ENCODE results near the gene ZNF175.

Gene ZNF175

DNA sequence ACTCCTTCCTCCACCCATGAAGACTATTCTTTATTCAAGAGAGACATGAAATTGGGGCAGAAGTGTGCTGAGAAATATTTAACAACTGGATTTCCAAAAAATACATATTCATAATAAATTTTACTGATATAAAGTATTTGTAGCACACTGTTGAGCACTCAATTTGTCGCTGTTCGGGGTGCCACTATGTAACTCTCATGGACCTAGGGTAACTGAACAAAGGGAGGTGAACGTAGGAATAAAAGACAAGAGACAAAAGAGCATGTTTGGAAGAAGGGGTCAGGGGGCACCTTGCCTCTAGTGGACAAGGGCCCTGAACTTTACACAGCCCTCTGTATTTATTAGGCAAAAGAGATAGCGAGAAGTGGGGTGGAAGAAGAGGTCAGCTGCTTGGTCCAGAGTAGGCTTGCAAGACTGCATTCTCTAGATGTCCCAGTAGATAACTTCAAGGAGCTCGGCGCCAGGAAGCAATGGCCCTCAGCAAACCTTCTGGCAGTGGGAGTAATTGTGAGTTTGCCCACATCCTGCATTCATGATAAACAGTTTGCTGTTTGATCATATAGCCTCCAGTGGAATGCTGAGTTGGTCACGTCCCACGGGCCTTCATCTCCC, 4.5 kb upstream of the ZNF175 start:
- Histone ChIP-seq H3K4me3 (ENCODE audit: low read length) (no peak overlapping the region), H4K20me1 (ENCODE audit: control insufficient read depth, insufficient read depth, low read depth, low read length) (no peaks in the 10 kb centered on the region), H3K27me3 (ENCODE audit: control insufficient read depth, low read length) (peaks cover 14% of the 10 kb centered on the region), H3F3A (ENCODE audit: control insufficient read depth, insufficient read depth) (no peaks in the 10 kb centered on the region), H3K9me3 (ENCODE audit: control insufficient read depth, insufficient read depth, low read length) (no peaks in the 10 kb centered on the region), H3K9me2 (replicated peaks; ENCODE audit: control insufficient read depth, low read length) (no peaks in the 10 kb centered on the region), H3K79me2 (ENCODE audit: control insufficient read depth, low read length) (peaks cover 5% of the 10 kb centered on the region), H3K36me3 (ENCODE audit: control insufficient read depth, low read length) (no peaks in the 10 kb centered on the region), H3K4me1 (ENCODE audit: control insufficient read depth, low read length) (peaks cover 6% of the 10 kb centered on the region), H3K4me2 (ENCODE audit: low read length) (no peak overlapping the region), H3K27ac (ENCODE audit: low read depth, low read length) (no peak overlapping the region)
- TF ChIP-seq, protein P1, sequence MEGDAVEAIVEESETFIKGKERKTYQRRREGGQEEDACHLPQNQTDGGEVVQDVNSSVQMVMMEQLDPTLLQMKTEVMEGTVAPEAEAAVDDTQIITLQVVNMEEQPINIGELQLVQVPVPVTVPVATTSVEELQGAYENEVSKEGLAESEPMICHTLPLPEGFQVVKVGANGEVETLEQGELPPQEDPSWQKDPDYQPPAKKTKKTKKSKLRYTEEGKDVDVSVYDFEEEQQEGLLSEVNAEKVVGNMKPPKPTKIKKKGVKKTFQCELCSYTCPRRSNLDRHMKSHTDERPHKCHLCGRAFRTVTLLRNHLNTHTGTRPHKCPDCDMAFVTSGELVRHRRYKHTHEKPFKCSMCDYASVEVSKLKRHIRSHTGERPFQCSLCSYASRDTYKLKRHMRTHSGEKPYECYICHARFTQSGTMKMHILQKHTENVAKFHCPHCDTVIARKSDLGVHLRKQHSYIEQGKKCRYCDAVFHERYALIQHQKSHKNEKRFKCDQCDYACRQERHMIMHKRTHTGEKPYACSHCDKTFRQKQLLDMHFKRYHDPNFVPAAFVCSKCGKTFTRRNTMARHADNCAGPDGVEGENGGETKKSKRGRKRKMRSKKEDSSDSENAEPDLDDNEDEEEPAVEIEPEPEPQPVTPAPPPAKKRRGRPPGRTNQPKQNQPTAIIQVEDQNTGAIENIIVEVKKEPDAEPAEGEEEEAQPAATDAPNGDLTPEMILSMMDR (IDR thresholded peaks at IDR 0.05; ENCODE audit: low read depth, low read length, poor library complexity, severe bottlenecking) = no peak
- TF ChIP-seq EZH2phosphoT487 (IDR thresholded peaks at IDR 0.05; ENCODE audit: borderline replicate concordance, low read length) = no peak

DNA sequence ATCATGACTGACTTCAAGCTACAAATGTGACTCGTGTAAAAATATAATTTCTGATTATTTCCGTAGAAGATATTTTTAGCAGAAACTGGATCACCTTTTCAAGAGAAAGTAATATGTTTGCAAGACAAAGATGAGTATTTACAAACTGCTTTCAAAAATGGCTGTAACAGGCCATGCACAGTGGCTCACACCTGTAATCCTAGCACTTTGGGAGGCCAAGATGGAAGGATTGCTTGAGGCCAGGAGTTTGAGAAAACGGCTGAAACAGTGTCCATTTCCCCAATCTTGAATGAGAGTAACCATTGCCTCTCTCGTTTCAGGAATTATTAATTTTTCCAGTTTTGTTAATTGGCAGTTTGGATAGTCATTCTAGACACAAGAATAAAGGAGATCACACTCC, 3.5 kb upstream of the ZNF175 start:
- peaks cover 16% of the 10 kb centered on the region for H3K4me1 ChIP-seq (ENCODE audit: control insufficient read depth, low read length)
- peaks cover 15% of the 10 kb centered on the region for H3K79me2 ChIP-seq (ENCODE audit: control insufficient read depth, low read length)
- no peaks in the 10 kb centered on the region for H3K36me3 ChIP-seq (ENCODE audit: control insufficient read depth, low read length)
- H3K27me3 ChIP-seq (ENCODE audit: control insufficient read depth, low read length) = peaks cover 14% of the 10 kb centered on the region
- H3K9me2 ChIP-seq (replicated peaks; ENCODE audit: control insufficient read depth, low read length) = no peaks in the 10 kb centered on the region
- H4K20me1 ChIP-seq (ENCODE audit: control insufficient read depth, insufficient read depth, low read depth, low read length) = no peaks in the 10 kb centered on the region
- no peak for TF ChIP-seq EZH2phosphoT487 (IDR thresholded peaks at IDR 0.05; ENCODE audit: borderline replicate concordance, low read length)
- TF ChIP-seq, protein P1 (IDR thresholded peaks at IDR 0.05; ENCODE audit: low read depth, low read length, poor library complexity, severe bottlenecking) = no peak
- H3F3A ChIP-seq (ENCODE audit: control insufficient read depth, insufficient read depth) = no peaks in the 10 kb centered on the region
- no peak overlapping the region for H3K4me2 ChIP-seq (ENCODE audit: low read length)
- H3K27ac ChIP-seq (ENCODE audit: low read depth, low read length) = no peak overlapping the region
- no peak overlapping the region for H3K4me3 ChIP-seq (ENCODE audit: low read length)
- no peaks in the 10 kb centered on the region for H3K9me3 ChIP-seq (ENCODE audit: control insufficient read depth, insufficient read depth, low read length)

DNA sequence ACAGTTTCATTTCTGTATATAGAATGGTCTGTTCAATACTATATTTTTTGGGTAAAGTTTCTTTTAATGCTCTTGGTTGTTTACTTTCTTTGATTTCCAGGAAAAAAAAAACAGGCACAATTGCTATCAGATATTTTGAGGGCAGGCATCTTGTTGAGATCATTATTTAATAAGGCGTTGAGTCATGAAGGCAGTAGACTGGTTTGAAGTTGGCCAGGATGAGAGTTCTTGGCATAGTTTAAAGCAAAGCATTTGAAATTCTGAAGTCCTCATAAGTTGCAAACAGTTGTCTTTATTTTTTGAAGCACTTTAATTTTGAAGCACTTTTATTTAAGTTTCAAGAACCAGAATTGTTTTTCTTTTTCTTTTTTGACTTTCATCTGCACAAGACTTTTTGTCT, 2.6 kb upstream of the ZNF175 start:
- Histone ChIP-seq H3K27me3 (ENCODE audit: control insufficient read depth, low read length) (peaks cover 14% of the 10 kb centered on the region), H3K27ac (ENCODE audit: low read depth, low read length) (no peak overlapping the region), H3K4me2 (ENCODE audit: low read length) (no peak overlapping the region)

More for the DNA sequence above, 2.6 kb upstream of the ZNF175 start:
- H3K36me3 ChIP-seq (ENCODE audit: control insufficient read depth, low read length) = peaks cover 6% of the 10 kb centered on the region
- no peaks in the 10 kb centered on the region for H4K20me1 ChIP-seq (ENCODE audit: control insufficient read depth, insufficient read depth, low read depth, low read length)
- no peaks in the 10 kb centered on the region for H3F3A ChIP-seq (ENCODE audit: control insufficient read depth, insufficient read depth)
- no peak for TF ChIP-seq EZH2phosphoT487 (IDR thresholded peaks at IDR 0.05; ENCODE audit: borderline replicate concordance, low read length)
- TF ChIP-seq, protein P1 (IDR thresholded peaks at IDR 0.05; ENCODE audit: low read depth, low read length, poor library complexity, severe bottlenecking) = no peak
- peaks cover 19% of the 10 kb centered on the region for H3K79me2 ChIP-seq (ENCODE audit: control insufficient read depth, low read length)
- H3K9me2 ChIP-seq (replicated peaks; ENCODE audit: control insufficient read depth, low read length) = no peaks in the 10 kb centered on the region
- H3K9me3 ChIP-seq (ENCODE audit: control insufficient read depth, insufficient read depth, low read length) = no peaks in the 10 kb centered on the region
- peaks cover 16% of the 10 kb centered on the region for H3K4me1 ChIP-seq (ENCODE audit: control insufficient read depth, low read length)
- no peak overlapping the region for H3K4me3 ChIP-seq (ENCODE audit: low read length)
